ENCODE data around the gene USP49.

The USP49 gene

DNA sequence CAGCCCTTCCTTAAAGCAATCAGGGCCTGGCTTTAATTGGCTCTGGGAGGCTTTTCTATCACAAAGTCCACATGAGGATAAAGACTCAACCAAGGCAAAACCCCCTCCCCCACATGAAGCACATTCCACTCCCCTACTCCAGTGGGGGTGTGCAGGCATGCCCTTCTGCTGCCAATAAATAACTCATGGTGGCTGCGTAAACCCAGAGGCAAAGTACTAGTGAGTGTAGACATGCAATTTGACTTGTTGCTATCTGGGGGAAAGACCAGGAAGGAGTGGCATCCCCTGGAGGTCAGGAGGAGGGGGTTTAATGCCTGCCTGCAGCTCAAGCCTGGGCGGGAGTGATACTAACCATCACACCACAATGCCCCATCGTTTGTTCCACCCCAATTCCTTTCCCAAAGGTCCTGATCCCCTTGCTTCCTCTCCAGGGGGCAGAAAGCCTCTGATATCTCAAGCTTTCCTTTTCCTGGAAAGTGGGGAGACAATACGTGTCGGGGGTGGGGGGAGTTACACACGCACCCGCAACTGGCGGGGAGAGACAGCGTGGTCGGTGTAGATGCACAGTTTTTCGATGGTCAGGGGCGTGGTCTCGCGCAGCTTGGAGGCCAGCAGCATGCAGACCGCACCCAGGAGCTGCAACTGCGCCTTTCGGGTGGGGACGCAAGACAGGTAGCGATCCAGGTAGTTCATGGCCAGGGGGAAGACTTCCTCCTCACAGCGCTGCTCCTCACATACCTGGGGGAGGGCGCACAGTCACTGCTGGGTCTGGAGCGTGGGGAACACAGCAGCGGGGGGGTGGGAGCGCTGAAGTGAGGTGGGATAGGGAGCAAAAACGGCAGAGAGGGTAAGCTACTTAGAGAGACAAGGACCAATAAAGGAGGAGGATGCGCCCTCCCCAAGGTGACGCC is 44.9 kb upstream of the USP49 start:
- TF ChIP-seq CTCF (IDR thresholded peaks at IDR 0.05): no peak
- no peak for DNase-seq (ENCODE audit: low spot score)
- H3K4me3 ChIP-seq: peak overlapping the region; percentile 92
- H3K27ac ChIP-seq: peak overlapping the region; percentile 61 to 87

- no peak for TF ChIP-seq CTCF (IDR thresholded peaks at IDR 0.05)
- peak overlapping the region in 1 of 2 donors; percentile 87 for H3K27ac ChIP-seq
- H3K4me3 ChIP-seq: peak overlapping the region; percentile 92
- DNase-seq (ENCODE audit: low spot score): peak; percentile 76
Observed at GRCh38 chr6:41939176-41939847, 44.1 kb upstream of the USP49 start.

DNA sequence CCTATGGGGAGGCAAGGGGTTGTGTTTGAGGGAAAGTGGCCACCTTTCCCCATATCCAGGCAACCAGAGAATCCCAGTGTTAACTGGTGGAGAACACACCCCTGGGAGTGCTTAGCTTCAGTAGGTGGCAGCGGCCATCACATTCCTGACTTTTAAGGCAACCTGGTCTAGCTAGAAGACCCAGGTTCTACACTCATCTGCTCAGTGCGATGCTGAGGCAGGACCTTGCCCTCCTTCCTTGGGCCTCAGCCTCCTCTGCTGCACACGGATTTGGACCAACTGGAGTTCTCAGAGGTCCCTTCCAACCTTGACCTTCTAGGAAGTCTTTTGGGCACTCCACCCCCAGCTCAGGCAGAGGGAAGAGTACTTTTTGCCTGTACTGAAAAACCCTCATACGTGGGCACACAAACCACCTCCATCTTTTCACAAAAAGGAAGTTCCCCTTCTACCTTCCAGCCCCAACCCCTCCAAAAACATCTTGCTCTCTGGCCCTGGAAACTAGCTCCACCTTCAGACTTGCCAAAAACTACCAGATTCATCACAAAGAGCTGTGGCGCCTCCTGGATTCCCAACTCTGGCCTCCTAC is 43.5 kb upstream of the USP49 start:
- Histone ChIP-seq H3K4me3 (peak overlapping the region; percentile 92), H3K27ac (peak overlapping the region in 1 of 2 donors; percentile 87)
- TF ChIP-seq CTCF (IDR thresholded peaks at IDR 0.05): no peak
- DNase-seq (ENCODE audit: low spot score): no peak

GRCh38 chr6:41937861-41938574 is 42.8 kb upstream of the USP49 start:
- H3K4me3 ChIP-seq: no peak overlapping the region
- peak overlapping the region in 1 of 2 donors; percentile 87 for H3K27ac ChIP-seq
- TF ChIP-seq CTCF (IDR thresholded peaks at IDR 0.05): no peak
- no peak for DNase-seq (ENCODE audit: low spot score)

- Histone ChIP-seq H3K4me3 (no peak overlapping the region), H3K27ac (peak overlapping the region in 1 of 2 donors; percentile 87)
- DNase-seq (ENCODE audit: low spot score): no peak
- TF ChIP-seq CTCF (IDR thresholded peaks at IDR 0.05): no peak
Observed at GRCh38 chr6:41937472-41937860, 42.3 kb upstream of the USP49 start.

GRCh38 chr6:41936073-41936837 is 41.1 kb upstream of the USP49 start:
- H3K4me3 ChIP-seq: no peak overlapping the region
- H3K27ac ChIP-seq: peak overlapping the region in 1 of 2 donors; percentile 55
- DNase-seq (ENCODE audit: low spot score): peak; percentile 77
- peak; percentile 72 for TF ChIP-seq CTCF (IDR thresholded peaks at IDR 0.05)
